Endometrium (tissue), 2 donors: Measurements from ENCODE around the gene STEAP1.
"Not testable (repeated sequence)": the region's sequence is repeated elsewhere in the genome, so short reads cannot be mapped to it uniquely, and the experiment has no call there.

Experiments
- FAIRE-seq: peaks from 2 replicates; lab custom pipeline; 2012; peaks lifted over from hg19 to GRCh38; lab: Jason Lieb, UNC
- donor health status: control.
- donor health status: control.

Gene STEAP1

DNA sequence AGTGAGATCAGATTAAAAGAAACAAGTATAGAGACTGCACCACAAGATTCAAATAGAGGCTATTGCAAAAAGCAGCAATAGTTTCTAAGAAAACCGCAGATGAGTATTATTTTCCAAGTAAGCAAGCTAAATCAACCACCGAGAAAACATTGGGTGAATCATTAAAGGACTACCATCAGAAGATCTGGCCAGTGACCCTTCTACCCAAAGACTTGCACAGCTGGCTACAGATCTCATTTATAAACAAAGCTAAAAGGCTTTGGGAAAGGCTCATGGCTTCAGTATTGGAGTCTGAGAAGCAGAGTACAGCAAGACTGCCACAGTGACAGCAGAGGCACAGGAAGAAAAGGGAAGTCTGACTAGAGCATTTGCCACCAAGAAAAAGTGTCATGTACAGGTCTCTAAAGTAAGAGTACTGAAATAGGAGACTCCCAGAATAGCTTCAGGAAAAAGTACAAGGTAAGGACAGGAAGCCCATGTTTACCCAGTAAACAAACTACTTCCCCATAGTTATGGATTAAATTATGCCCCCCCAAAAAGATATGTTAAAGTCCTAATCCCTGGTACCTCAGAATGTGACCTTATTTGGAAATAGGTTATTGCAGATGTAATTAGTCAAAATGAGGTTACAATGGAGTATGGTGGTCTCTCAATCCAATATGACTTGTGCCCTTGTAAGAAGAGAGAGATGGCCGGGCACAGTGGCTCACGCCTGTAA lies 19.0 kb downstream of the STEAP1 start:
- FAIRE-seq, result no peak

DNA sequence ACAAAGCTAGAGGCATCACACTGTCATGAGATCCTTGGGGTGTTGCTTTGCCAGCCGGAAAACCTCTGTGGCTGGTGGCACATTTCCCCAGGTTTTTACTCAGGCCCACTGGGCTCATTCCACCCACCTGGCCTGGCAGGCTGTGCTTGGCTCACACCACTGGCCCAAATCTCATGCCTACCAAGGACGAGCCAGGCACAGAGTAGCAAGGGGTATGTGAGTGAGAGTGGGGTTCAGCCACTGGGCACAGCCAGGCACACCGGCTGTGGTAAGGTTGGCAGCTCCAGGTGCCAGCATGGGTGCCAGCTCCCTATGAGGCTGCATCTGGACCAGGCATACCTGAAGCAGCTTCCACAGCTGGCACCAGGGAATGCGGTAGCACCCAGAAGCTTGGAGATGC lies 21.4 kb downstream of the STEAP1 start:
- FAIRE-seq, result no peak

DNA sequence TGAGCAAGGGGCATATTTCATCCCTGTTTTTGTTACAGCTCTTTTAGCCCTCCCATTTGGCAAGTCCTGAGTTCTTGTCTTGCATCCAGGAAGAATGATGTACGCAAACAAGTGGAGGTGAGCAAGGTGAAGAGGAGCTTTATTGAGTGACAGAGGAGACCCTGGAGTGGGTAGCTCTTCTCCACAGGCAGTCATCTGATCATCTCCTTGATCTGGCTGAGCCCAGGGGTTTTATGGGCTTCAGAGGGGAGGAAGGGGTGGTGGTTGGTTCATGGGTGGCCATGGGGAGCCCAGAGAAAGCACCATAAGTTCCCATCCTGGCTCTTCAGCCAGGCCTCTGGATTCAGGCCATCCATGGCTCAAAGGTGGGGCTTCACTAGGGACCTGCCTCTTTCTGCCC lies 21.9 kb downstream of the STEAP1 start:
- FAIRE-seq, result no peak

DNA sequence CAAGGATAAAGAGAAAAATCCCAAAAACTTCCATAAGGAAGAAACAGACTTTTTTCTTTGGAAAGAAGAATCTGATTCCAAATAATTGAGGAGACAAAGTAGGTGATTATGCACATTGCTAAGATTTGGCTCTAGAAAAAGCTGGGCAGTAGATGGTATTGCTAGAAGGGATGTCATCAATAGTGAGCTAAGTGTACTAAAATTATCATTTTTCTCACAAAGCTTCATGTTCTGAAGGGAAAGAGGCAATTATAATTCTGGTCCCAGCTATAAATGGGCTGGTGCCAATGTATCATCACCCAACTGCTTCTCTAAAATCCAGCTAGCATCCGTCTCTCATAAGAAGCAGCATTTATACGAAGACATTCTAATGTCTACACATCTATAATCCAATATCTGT lies 23.9 kb downstream of the STEAP1 start:
- no peak for FAIRE-seq

DNA sequence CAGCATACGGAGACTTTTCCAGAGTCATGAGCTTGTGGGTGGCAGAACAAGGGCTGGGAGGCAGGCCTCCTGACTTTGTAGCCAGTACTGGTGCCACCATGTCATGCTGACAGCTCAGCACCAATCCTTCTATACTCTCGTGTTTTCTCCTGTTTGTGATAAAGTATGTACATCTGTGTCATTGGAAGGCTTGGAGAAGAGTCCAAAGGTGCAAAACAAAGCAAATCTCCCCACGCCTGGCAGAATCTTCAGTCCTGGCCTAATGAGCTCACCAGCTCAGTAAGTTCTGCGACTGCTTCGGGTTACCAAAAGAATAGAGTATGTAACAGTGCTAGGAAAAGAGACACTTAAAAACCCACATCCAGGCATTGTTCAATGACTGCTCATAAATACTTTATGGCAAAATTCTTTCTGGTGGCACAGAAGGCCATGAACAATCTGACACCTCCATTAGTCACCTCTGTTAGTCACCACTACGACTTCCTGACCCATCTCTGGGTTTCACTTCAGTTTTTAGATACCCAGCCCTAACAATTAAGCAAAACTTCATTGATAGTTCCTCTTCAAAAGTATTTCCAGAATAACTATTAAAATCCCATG lies 24.5 kb downstream of the STEAP1 start:
- no peak for FAIRE-seq

DNA sequence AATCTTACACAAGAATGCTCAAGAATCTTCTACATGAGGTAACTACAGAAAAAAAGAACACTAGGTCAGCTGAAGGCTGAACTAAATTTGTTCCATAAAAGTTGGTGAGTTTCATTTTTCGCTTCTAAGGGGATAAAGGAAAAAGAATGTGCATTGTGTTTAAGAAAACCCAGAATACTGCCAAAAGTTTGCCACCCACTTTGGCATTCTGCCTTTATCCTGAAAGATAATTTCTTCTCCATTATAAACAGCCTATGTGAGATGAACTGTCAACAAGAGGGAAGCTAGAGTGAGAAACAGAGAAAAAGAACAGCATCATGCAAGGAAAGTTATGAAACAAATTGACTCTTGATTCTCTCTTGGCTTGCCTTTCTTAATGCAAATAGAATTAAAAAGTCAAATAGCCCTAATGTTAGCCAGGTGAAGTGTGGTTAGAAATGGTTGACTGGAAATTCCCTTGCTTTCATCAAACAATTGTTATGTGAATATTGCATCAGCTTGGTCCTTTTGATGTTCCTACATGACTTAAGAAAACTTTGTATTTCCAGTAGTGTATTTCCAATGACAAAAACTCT lies 25.8 kb downstream of the STEAP1 start:
- no peak for FAIRE-seq

DNA sequence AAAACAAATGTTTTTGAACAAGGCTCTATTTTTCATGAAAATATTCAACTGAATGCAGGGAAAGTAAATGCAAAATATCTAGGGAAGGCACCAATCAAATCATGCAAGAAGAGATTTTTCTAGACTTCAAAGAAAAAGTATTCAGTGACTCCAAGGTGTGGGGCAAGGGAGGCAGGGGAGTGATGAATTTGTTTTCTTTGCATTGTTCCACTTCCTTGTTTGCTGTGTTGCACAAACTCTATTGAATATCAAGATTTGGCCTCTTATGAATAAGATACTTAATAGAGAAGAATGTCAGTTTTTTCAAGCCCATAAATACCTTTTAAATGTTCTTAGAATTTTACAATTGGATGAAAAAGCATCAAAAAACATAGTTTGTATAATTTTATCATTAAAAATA lies 26.4 kb downstream of the STEAP1 start:
- FAIRE-seq, result no peak

DNA sequence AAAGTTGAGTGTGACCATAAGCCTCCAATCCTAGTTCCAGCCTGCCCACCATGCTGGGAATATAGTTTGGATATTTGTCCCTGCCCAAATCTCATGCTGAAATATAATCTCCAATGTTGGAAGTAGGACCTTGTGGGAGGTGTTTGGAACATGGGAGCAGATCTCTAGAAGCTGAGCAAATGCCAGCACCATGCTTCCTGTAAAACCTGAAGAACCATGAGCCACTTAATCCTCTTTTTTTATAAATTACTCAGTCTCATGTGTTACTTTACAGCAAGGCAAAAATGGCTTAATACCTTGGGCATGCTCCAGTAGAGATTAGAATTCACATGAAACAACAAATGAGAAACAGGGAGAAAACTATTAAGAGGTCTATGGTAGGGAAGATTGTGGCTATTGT lies 27.2 kb downstream of the STEAP1 start:
- no peak for FAIRE-seq

DNA sequence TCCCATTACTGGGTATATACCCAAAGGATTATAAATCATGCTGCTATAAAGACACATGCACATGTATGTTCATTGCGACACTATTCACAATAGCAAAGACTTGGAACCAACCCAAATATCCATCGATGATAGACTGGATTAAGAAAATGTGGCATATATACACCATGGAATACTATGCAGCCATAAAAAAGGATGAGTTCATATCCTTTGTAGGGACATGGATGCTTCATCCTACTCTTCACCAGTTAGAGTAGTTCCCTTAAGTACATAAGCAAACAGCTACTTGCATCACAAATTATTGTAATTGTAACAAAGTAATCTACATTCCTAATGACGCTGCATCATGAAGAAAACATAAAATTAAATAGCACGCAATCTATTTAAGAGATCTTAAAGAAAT lies 32.0 kb downstream of the STEAP1 start:
- not testable (repeated sequence) for FAIRE-seq

DNA sequence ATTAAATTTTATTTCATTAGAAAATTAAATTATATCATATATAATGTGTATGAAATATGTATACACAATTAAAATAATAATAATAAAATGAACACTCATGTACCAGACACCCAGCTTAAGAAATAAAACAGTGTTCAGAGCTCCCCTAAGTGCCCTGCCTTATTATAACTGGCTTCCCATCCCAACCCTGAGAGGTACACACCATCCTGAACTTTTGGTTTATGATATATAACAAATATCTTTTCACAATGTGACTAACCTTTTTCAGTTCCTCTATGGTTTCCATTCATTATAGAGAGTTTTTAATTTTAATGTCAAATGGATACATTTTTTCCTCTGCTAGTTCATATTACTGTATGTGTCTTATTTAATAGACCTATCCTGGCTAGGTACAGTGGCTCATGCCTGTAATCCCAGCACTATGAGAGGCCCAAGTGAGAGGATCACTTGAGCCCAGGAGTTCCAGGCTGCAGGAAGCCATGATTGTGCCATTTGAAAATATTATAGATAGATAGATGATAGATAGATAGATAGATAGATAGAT lies 33.3 kb downstream of the STEAP1 start:
- FAIRE-seq, result no peak

DNA sequence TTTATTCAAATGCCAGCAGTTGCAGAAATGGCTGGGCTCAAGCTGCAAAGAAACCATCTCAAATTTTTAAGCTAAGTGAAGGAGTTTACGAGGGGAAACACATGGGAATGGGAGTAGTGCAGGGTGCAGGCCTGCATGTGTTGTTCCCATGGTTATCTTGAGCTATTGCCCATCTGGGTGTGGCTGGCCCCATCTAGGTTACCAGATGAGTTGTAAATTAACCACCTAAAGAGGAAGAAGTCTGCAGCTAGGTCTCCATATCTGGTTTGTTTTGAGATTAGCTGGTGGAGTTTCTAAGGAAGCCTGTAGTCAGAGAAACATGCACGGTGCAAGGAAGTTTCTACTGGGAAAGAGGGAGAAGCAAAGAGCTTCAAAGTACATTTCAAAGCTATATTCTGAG lies 34.0 kb downstream of the STEAP1 start:
- FAIRE-seq, result no peak

DNA sequence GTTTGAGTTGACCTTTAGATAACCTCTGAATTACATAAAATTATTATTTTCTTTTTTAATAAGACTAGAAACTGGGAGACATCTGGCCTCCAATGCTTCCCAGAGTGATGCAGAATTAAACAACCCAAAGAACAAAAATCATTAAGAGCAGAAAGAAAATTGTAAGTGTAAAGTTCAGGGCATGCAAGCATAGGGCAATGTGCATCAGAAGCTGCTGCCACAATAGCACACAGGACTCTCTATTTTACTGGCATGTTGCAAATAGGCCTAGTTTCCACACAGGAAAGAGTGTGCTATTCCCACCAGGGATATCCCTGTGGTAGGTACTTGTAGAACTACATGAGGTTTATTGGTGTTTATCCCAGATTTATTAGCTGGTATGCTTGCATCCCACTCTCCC lies 36.7 kb downstream of the STEAP1 start:
- no peak for FAIRE-seq

DNA sequence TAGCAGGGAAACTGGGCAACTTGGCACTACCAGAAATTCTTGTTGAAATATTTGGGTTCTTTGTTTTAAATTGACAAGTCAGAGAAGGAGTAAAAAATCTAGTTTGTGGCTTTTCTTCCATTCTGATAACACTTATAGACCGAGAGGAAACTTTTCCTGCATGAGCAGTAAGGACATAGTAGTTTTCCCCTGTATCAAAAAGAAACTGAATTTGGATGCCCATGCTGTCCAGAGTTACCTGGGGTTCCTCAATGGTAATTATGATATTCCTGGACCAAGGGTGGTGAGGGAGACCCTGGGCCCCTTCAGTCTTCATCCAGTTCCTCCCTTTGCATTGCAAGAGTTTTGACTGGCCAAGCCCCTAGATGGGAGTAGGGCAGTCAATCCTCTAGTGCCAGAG lies 37.4 kb downstream of the STEAP1 start:
- no peak for FAIRE-seq

DNA sequence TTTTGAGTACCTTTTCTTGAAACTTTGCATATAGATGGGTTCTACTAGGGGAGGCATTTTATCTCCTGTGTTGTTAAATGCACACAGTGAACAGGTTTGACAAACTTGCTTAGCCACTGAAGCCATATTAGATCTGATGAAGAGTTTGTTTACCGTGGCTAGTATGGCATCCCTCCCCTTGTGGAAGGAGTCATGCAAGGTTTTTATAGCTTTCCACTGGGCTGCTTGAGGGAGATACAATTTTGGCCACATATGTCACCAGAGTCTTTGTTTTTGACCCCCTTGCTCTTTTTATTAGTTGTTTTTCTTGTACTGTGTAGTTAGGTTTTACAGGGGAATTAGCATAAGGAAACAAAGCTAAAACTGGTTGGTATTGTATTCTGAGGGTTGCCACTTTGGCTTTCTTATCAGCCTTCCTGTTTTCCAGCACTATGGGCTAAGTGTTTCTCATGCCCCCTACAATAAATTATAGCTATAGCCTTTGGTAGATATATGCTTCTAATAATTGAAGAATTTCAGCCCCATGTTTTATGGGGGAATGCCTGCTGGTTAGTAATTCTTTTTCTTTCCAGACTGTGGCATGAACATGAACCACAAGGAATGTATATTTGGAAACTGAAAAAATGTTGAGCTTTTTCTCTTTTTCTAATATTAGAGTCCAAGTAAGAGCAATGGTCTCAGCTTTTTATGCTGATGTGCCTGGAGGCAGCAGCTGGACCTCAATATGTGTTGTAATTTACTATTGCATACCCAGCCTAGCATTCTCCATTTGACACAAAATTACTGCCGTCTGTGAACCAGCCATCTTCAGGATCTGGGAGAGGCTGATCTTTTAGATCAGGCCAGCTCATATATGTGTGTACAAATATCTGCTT lies 38.8 kb downstream of the STEAP1 start:
- FAIRE-seq, result no peak

DNA sequence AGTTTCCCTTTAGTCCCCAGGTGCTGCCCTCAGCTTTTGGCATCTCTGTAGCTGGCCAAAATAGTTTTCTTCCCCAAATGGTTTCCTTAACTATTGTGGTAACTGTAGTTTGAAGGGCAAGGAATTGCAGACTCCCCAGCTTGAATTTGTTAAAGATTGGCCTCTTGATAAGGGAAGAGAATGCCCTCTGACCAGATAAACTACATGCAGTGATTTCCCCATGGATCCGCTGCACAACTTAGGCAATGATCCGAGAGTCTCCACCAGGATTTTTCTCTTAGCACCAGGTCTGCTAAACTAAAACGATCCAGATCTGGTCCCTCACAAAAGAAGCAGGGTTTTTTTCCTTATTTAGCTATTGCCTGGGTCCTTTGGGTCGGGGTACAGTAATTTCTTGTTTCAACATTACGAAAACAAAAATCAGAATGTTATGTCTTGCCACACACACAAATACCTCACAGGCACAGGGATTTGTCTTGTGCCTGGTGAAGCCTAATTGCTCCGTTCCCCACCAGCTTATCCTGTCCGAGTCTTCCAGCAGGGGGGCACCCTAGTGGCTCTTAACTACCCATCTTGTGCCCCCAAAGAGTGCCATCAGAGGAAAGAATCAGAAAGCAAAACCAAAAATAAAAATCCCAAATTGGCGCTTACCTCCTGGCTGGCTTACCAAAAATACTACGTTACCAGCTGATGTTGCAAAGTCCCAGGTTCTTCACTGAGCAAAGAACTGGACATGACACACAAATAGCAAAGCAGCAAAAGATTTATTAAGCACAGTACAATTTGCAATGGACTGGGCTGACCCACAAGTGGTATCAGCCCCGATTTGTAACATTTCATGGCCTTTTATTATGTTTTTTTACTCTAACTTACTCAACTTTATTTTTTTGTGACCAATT lies 40.9 kb downstream of the STEAP1 start:
- FAIRE-seq, result no peak

DNA sequence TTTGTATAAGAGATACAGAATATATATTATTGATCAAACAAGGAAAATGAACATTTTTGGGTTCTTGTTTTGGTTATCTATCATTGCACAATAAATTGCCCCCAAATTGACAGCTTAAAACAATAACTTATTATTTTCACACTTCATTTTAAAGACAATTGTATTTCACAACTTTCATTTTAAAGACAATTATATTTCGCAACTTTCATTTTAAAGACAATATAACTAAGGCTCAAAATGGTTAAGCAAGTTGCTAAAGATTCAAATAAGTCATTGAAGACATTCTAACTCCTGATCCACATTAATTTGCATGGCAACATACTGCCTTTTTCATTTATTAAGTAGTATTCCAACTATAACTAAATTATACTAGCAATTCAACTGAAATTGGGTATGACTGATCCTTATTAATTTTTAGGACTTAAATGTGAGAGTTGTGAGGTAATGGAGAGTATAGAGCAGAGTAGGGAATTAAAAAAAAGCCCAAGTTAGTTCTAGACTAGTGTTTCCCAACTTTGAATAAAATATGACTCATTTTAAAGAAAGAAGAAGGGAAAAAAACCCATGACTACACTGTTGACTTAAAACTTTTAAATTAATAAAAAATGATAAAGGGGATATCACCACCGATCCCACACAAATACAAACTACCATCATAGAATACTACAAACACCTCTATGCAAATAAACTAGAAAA lies 47.4 kb downstream of the STEAP1 start:
- no peak for FAIRE-seq

DNA sequence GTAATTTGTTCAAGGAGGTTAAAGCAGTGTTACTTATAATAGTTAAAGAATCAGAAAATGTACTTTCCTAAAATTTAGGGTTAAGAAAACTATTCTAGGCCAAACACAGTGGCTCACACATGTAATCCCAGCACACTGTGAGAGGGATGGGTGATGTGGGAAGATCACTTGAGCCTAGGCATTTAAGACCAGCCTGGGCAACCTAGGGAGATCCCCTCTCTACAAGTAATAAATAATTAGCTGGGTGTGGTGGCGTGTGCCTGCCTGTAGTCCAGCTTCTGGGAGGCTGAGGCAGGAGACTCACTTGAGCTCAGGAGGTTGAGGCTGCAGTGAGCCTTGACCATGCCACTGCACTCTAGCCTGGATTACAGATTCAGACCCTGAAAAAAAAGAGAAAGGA lies 53.7 kb downstream of the STEAP1 start:
- no peak for FAIRE-seq

DNA sequence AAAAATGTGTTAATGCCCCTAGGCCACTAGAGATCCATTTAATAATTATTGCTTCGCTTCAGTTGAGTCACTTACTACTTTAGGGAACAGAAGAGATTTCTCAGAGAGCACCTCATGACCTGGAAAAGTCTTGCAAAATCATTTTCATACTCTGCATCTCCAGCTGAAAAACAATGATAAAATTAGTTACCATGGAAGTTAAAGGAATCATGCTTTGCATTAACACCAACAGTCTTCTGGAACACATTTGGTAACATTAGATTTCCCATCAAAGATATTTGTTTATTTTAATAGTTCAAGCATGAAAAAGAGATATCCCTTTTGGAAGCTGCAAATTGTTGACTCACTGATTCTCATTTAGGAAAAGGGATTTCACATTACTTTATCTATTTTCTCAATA lies 55.5 kb downstream of the STEAP1 start:
- no peak for FAIRE-seq

DNA sequence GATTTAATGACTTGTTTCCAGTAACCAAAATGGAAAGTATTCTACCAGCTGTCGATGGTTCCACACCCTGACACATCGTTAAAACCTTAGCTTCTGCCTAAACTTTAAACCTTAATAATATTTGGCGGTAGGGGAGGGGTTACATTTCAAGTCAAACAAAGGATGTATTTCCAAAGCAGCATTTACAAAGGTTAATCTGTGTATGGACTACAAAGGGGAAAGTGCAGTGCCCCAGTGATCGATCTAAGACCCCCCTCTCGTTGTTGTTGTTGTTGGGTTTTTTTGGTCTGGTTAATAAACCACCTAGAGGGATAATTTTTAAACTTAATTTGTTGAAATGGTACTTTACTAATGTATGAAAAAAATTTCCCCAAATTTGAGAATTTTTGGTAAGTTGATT lies 56.2 kb downstream of the STEAP1 start:
- no peak for FAIRE-seq

DNA sequence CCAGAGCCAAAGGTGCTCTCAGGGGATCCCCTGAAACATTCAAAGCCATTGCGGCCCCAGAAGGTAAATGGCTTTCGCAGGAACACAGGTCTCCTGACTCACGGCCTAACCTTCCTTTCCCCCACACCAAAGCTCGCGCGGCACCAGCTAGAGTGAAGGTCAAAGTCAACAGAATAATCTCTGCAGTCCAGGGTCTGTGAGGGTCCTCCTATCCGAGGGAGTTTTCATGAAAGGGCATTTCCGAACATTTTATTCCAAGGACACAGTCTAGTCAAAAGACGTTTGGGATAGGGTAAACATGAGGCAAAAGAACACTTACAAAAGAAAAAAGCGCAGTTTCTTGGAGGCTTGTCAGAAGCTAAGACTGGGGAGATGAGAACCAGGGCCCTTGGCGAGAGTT lies 56.7 kb downstream of the STEAP1 start:
- no peak for FAIRE-seq
